CD4-positive, alpha-beta T cell (primary cell): ENCODE data around the gene SCFD2. TPM values are rescaled to one million over a fixed set of nuclear protein-coding genes. Genes with fewer than 3 reads are reported as not detected.

Source experiments
- ATAC-seq: fragments of 200-7000 bp; cut with Tn5 transposase; one replicate; pipeline ENCODE4 v1.10.0; 2022; ENCODE audit warnings: mild to moderate bottlenecking; ENCODE audit not compliant: poor library complexity
- CTCF ChIA-PET: fragments of 350-600 bp; sonication (Branson Sonifier 250); formaldehyde crosslinking; loops from one replicate; lab custom pipeline; 2021; ENCODE audit warnings: antibody characterized with exemption, inconsistent platforms; lab: Charles Lee
- POLR2A ChIA-PET: fragments of 350-600 bp; sonication (Branson Sonifier 250); formaldehyde crosslinking; loops from one replicate; lab custom pipeline; 2021; ENCODE audit warnings: antibody characterized with exemption, inconsistent platforms; lab: Charles Lee
- DNase-seq, 14 experiments: peaks; one replicate each; pipeline ENCODE4 v3.0.0-alpha.2; 2013 to 2020; ENCODE audit warnings: mixed read lengths in 2 of 14
- H3K27ac ChIP-seq, 2 donors: one replicate each; pipeline versions ENCODE4 v1.5.1 to v1.7.0; 2013; ENCODE audit warnings: low read length in 2 of 2, low read depth in 1 of 2, mild to moderate bottlenecking in 1 of 2
- H3K27me3 ChIP-seq, 2 experiments: 1 replicate in 1 of 2; 2 replicates in 1 of 2; pipeline versions ENCODE4 v1.6.1 to v1.7.0; 2013; ENCODE audit warnings: low read length in 2 of 2, control low read depth in 1 of 2, mild to moderate bottlenecking in 1 of 2, moderate library complexity in 1 of 2; ENCODE audit not compliant: insufficient read depth in 2 of 2, control insufficient read depth in 1 of 2
- H3K36me3 ChIP-seq: one replicate; pipeline ENCODE4 v1.6.1; 2013; ENCODE audit warnings: low read length, control low read depth; ENCODE audit not compliant: insufficient read depth
- H3K4me1 ChIP-seq: one replicate; pipeline ENCODE4 v1.6.1; 2013; ENCODE audit warnings: low read length, control low read depth; ENCODE audit not compliant: insufficient read depth
- H3K4me3 ChIP-seq: one replicate; pipeline ENCODE4 v1.5.1; 2013; ENCODE audit warnings: mild to moderate bottlenecking, low read length, moderate library complexity
- H3K9me3 ChIP-seq, 2 experiments: 1 replicate in 1 of 2; 2 replicates in 1 of 2; pipeline versions ENCODE4 v1.6.1 to v1.7.0; 2013; ENCODE audit warnings: low read length in 2 of 2, mild to moderate bottlenecking in 2 of 2, control low read depth in 1 of 2, moderate library complexity in 1 of 2; ENCODE audit not compliant: control insufficient read depth in 1 of 2, insufficient read depth in 1 of 2
- H3K27ac Mint-ChIP-seq: one replicate; pipeline ENCODE4 v1.8.0; 2020; ENCODE audit warnings: mixed read lengths
- H3K27me3 Mint-ChIP-seq: one replicate; pipeline ENCODE4 v1.8.0; 2021; ENCODE audit warnings: mixed read lengths
- H3K36me3 Mint-ChIP-seq: one replicate; pipeline ENCODE4 v1.8.0; 2021; ENCODE audit warnings: low read depth, mixed read lengths
- H3K4me1 Mint-ChIP-seq: one replicate; pipeline ENCODE4 v1.8.0; 2021; ENCODE audit warnings: low read depth, mixed read lengths
- H3K4me3 Mint-ChIP-seq: one replicate; pipeline ENCODE4 v1.8.0; 2020; ENCODE audit warnings: mild to moderate bottlenecking, mixed read lengths
- H3K9me3 Mint-ChIP-seq: one replicate; pipeline ENCODE4 v1.8.0; 2020; ENCODE audit warnings: mixed read lengths
- intact Hi-C, 2 experiments: fragments of 100-400 bp; cut with DNase I in 1 of 2; cut with micrococcal nuclease in 1 of 2; formaldehyde crosslinking; loops; one replicate each; pipeline versions ENCODE4 v1.15.1 to v1.9.0; 2023 to 2025; cut with DNase I, micrococcal nuclease
- total RNA-seq, 174 experiments: library from RNA in 2 of 174; stranded (reverse) in 2 of 174; gene quantifications; one replicate each; pipeline ENCODE4 v1.2.3 and lab custom pipeline; 2021 to 2026
- TF ChIP-seq, protein P1 (sequence below): fragments of 200-600 bp; IDR thresholded peaks from one replicate; pipeline ENCODE4 v1.8.0; 2022; ENCODE audit warnings: antibody characterized with exemption, mild to moderate bottlenecking

Gene SCFD2
- total RNA-seq, 2 experiments from 2014 or later: 15.4 to 17.6 TPM

DNA sequence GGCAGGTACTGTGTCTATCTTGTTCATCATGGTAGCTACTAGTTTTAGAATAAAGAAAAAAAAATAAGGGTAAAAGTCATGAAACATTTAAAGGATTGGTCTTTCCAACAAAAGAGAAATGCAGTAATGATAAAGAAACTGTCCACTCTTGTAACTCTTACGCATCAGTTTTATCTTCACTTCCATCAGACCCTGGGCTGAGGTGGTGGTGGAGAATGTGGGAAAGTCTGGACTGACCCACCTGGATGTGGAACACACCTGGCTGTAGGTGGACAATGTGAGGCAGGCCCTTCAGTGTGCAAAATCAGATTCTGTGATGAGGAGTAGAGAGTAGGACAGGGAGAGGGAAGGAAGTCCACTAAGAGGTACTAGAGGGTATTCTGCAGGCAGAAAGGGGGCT is 375.2 kb downstream of the SCFD2 start:
- Mint-ChIP-seq H3K9me3 (no peaks in the 10 kb centered on the region), H3K27me3 (no peaks in the 10 kb centered on the region), H3K4me1 (no peaks in the 10 kb centered on the region), H3K36me3 (peaks cover 10% of the 10 kb centered on the region), H3K27ac (no peak overlapping the region), H3K4me3 (no peak overlapping the region)
- no peaks in the 10 kb centered on the region for H3K27me3 ChIP-seq
- H3K27ac ChIP-seq: no peak overlapping the region
- H3K4me3 ChIP-seq: no peak overlapping the region
- H3K36me3 ChIP-seq: no peaks in the 10 kb centered on the region
- TF ChIP-seq, protein P1, sequence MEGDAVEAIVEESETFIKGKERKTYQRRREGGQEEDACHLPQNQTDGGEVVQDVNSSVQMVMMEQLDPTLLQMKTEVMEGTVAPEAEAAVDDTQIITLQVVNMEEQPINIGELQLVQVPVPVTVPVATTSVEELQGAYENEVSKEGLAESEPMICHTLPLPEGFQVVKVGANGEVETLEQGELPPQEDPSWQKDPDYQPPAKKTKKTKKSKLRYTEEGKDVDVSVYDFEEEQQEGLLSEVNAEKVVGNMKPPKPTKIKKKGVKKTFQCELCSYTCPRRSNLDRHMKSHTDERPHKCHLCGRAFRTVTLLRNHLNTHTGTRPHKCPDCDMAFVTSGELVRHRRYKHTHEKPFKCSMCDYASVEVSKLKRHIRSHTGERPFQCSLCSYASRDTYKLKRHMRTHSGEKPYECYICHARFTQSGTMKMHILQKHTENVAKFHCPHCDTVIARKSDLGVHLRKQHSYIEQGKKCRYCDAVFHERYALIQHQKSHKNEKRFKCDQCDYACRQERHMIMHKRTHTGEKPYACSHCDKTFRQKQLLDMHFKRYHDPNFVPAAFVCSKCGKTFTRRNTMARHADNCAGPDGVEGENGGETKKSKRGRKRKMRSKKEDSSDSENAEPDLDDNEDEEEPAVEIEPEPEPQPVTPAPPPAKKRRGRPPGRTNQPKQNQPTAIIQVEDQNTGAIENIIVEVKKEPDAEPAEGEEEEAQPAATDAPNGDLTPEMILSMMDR: no peak
- H3K9me3 ChIP-seq: peaks cover 0 to 12% of the 10 kb centered on the region in 2 experiments
- DNase-seq (no peak), ATAC-seq (no peak)
- intact Hi-C loops: no loop called here
- CTCF ChIA-PET: no interaction called here
- no peaks in the 10 kb centered on the region for H3K4me1 ChIP-seq
- POLR2A ChIA-PET: no interaction called here

DNA sequence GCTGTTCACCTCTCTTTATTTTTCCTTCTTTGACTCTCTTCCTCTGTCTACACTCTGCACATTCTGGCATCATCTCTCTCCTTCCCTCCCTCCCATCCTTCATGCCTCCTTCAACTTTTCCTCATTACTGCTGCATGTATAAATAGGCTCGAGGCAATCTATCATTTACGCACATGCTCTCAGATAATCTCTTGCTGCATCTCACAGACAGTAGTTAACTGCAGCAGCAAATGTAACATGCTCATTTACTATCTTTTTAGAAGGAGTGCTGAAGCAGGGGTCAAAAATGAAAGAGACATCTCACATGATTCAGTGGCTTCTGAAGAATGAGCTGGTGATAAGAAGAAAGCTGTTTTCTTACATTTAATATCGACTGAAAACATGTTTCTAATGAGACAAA is 376.0 kb downstream of the SCFD2 start:
- Histone ChIP-seq H3K9me3 (peaks cover 0 to 12% of the 10 kb centered on the region in 2 experiments), H3K4me1 (no peaks in the 10 kb centered on the region), H3K27me3 (no peaks in the 10 kb centered on the region), H3K4me3 (no peak overlapping the region), H3K36me3 (no peaks in the 10 kb centered on the region), H3K27ac (no peak overlapping the region)
- H3K4me3 Mint-ChIP-seq: no peak overlapping the region
- intact Hi-C loops: no loop called here
- ChIA-PET CTCF (no interaction called here), POLR2A (no interaction called here)
- TF ChIP-seq, protein P1: no peak
- H3K27me3 Mint-ChIP-seq: no peaks in the 10 kb centered on the region
- ATAC-seq (no peak), DNase-seq (no peak)
- H3K36me3 Mint-ChIP-seq: peaks cover 7% of the 10 kb centered on the region
- H3K9me3 Mint-ChIP-seq: no peaks in the 10 kb centered on the region
- H3K27ac Mint-ChIP-seq: no peak overlapping the region
- H3K4me1 Mint-ChIP-seq: no peaks in the 10 kb centered on the region

DNA sequence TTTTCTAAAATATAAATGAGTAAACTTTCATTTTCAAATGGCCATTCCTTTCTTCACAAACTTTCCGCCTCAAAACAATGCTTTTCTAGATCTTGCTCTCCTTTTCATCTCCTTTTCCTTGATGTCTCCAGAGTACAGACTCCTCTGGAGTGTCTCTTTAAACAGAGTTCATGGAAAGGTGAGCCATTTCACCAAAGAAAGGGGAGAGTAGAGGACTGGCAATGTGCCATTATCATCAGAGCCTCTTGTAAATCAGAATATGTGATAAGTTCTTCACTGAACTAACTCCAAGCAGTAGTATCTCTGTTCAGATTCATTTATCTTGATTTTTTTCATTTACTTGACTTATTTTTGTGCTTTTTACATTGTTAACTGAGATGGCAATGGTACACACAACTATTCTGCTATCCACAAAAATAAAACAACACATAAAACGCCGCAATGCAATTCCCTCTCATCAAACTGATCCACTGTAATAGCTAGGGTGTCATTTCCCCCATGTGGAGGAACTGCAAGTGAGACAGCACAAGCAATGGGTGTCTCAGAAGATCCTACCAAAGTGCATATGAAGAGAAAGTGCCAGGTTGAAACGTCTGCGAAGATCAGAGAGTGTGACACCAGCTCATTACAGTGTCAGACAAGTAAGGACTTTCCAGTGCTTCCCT is 378.3 kb downstream of the SCFD2 start:
- TF ChIP-seq, protein P1: no peak
- H3K27me3 Mint-ChIP-seq: no peaks in the 10 kb centered on the region
- no peak overlapping the region for H3K27ac Mint-ChIP-seq
- DNase-seq (no peak), ATAC-seq (no peak)
- intact Hi-C loops: no loop called here
- peaks cover 0 to 6% of the 10 kb centered on the region in 2 experiments for H3K9me3 ChIP-seq
- H3K9me3 Mint-ChIP-seq: no peaks in the 10 kb centered on the region
- H3K27ac ChIP-seq: no peak overlapping the region
- no peak overlapping the region for H3K4me3 Mint-ChIP-seq
- no peaks in the 10 kb centered on the region for H3K36me3 ChIP-seq
- CTCF ChIA-PET: no interaction called here
- H3K27me3 ChIP-seq: no peaks in the 10 kb centered on the region
- no peak overlapping the region for H3K4me3 ChIP-seq
- H3K36me3 Mint-ChIP-seq: peaks cover 7% of the 10 kb centered on the region
- no peaks in the 10 kb centered on the region for H3K4me1 ChIP-seq
- peaks cover 4% of the 10 kb centered on the region for H3K4me1 Mint-ChIP-seq
- POLR2A ChIA-PET: no interaction called here
